GM10266 (cell line): ENCODE measurements around the gene ESPNL.
"Not testable (repeated sequence)": the region's sequence is repeated elsewhere in the genome, so short reads cannot be mapped to it uniquely, and the experiment has no call there.

Experiments used
- DNase-seq: peaks from one replicate; pipeline ENCODE4 v3.0.0; 2012; ENCODE audit errors: extremely low spot score
- CTCF ChIP-seq: IDR thresholded peaks from 2 replicates; pipeline ENCODE4 v1.5.1; 2012; ENCODE audit warnings: mild to moderate bottlenecking, low read depth; ENCODE audit not compliant: control insufficient read depth, insufficient read depth; ENCODE audit errors: missing control alignments

The ESPNL gene

GRCh38 chr2:238114331-238114841 lies 14.2 kb downstream of the ESPNL start:
- no peak for DNase-seq
- TF ChIP-seq CTCF: no peak

- TF ChIP-seq CTCF: no peak
- no peak for DNase-seq
Measured at GRCh38 chr2:238114851-238115660, 14.9 kb downstream of the ESPNL start.

- not testable (repeated sequence) for DNase-seq
Measured at GRCh38 chr2:238115709-238116108, 15.6 kb downstream of the ESPNL start.

GRCh38 chr2:238116298-238117198 lies 16.4 kb downstream of the ESPNL start:
- no peak for DNase-seq

GRCh38 chr2:238117199-238118154 lies 17.3 kb downstream of the ESPNL start:
- no peak for DNase-seq
- TF ChIP-seq CTCF: no peak

More at GRCh38 chr2:238116298-238117198, 16.4 kb downstream of the ESPNL start:
- no peak for TF ChIP-seq CTCF

GRCh38 chr2:238119756-238120462 lies 19.8 kb downstream of the ESPNL start:
- no peak for TF ChIP-seq CTCF
- no peak for DNase-seq
